Type B pancreatic cell (in vitro differentiated cells): Measurements from ENCODE around the gene ABHD18. TPM values are rescaled to one million over a fixed set of nuclear protein-coding genes. Genes with fewer than 3 reads are reported as not detected.
"Not testable (repeated sequence)": the region's sequence is repeated elsewhere in the genome, so short reads cannot be mapped to it uniquely, and the experiment has no call there.

ENCODE experiments used
- DNase-seq: peaks from one replicate; pipeline ENCODE4 v3.0.0; 2021; ENCODE audit warnings: mixed read lengths; ENCODE audit not compliant: unreplicated experiment; ENCODE audit errors: extremely low spot score
- H3K27ac Mint-ChIP-seq: 2 replicates; pipeline ENCODE4 v1.8.0; 2021; ENCODE audit warnings: mild to moderate bottlenecking, mixed read lengths
- H3K27me3 Mint-ChIP-seq: 2 replicates; pipeline ENCODE4 v1.8.0; 2021; ENCODE audit warnings: mixed read lengths
- H3K36me3 Mint-ChIP-seq: 2 replicates; pipeline ENCODE4 v1.8.0; 2021; ENCODE audit warnings: mixed read lengths
- H3K4me1 Mint-ChIP-seq: one replicate; pipeline ENCODE4 v1.8.0; 2021; ENCODE audit warnings: mixed read lengths; ENCODE audit not compliant: unreplicated experiment
- H3K4me3 Mint-ChIP-seq: 2 replicates; pipeline ENCODE4 v1.8.0; 2021; ENCODE audit warnings: mild to moderate bottlenecking, mixed read lengths
- H3K9me3 Mint-ChIP-seq: 2 replicates; pipeline ENCODE4 v1.8.0; 2021; ENCODE audit warnings: mixed read lengths
- total RNA-seq: library from RNA; stranded (reverse); gene quantifications from 2 replicates; pipeline ENCODE4 v1.2.1, GENCODE V29; 2021; ENCODE audit warnings: low replicate concordance
- TF ChIP-seq, protein P1 (sequence below): fragments of 200-600 bp; sonication (generic); conservative IDR thresholded peaks from 2 replicates; pipeline ENCODE4 v1.5.0; 2021; ENCODE audit warnings: antibody characterized with exemption, mild to moderate bottlenecking

The ABHD18 gene
- total RNA-seq, 1 donor from 2014 or later: 13.1 TPM

- Mint-ChIP-seq H3K9me3 (no peaks in the 10 kb centered on the region), H3K4me3 (no peak overlapping the region), H3K36me3 (no peaks in the 10 kb centered on the region), H3K4me1 (no peaks in the 10 kb centered on the region), H3K27ac (no peak overlapping the region), H3K27me3 (no peaks in the 10 kb centered on the region)
- DNase-seq: no peak
- TF ChIP-seq, protein P1, sequence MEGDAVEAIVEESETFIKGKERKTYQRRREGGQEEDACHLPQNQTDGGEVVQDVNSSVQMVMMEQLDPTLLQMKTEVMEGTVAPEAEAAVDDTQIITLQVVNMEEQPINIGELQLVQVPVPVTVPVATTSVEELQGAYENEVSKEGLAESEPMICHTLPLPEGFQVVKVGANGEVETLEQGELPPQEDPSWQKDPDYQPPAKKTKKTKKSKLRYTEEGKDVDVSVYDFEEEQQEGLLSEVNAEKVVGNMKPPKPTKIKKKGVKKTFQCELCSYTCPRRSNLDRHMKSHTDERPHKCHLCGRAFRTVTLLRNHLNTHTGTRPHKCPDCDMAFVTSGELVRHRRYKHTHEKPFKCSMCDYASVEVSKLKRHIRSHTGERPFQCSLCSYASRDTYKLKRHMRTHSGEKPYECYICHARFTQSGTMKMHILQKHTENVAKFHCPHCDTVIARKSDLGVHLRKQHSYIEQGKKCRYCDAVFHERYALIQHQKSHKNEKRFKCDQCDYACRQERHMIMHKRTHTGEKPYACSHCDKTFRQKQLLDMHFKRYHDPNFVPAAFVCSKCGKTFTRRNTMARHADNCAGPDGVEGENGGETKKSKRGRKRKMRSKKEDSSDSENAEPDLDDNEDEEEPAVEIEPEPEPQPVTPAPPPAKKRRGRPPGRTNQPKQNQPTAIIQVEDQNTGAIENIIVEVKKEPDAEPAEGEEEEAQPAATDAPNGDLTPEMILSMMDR: no peak
These were observed 91.2 kb downstream of the ABHD18 start for GRCh38 chr4:128056396-128056795.

GRCh38 chr4:128060121-128060698, 95.0 kb downstream of the ABHD18 start:
- TF ChIP-seq, protein P1: no peak
- no peak for DNase-seq
- H3K27me3 Mint-ChIP-seq: no peaks in the 10 kb centered on the region
- H3K4me3 Mint-ChIP-seq: peak overlapping the region; percentile 90
- no peaks in the 10 kb centered on the region for H3K36me3 Mint-ChIP-seq
- no peaks in the 10 kb centered on the region for H3K9me3 Mint-ChIP-seq
- H3K27ac Mint-ChIP-seq: peak overlapping the region; percentile 95
- H3K4me1 Mint-ChIP-seq: peaks cover 8% of the 10 kb centered on the region

DNA sequence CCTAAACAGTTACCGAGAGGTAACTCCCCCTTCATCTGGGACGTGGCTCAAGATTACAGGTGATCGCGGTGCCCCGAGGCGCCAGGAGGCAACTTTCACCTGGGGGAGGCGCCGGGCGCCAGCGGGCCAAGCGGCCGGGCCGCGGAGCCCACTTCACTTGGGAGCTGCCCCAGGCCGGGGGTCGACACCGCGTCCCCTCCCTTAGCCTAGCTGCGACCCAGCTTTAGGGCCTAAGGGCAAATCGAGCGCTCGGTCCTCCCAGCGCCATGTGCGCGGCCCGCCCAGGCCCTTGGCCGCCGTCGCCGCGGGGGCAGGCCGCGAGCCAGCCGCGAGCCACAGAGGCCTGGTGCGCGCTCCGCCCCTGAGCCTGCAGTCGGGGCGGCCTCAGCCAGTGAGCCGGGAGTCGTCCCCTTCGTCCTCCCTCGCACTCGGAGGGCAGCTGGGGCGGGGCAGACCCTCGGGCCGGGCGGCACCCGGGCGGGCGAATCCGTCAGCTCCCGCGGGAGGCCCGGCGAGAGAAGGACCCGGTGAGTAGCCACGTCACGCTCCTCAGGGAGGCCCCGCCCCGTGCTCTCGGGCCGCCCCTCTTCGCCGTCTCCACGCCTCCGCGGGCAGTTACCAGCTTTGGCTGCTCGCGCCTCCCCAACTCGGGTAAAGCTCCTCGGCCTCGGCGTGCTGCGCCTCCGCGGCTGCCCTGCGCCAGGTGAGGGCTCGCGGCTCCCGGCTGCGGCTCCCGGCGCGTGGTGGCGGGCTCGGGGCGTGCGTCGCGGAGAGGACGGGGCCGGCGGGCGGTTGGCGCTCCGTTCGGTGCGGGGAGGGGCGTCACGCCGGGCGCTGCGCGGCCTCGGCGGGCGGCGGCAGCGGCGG, 95.7 kb downstream of the ABHD18 start, which contains the start of gene LARP1B:
TSS of gene LARP1B (plus strand) at position 614 of the 867 bp plus-strand sequence. CDS start 13,640 bp downstream, outside the sequence.
- peak within 1 kb of the TSS; percentile 95 for H3K4me3 Mint-ChIP-seq
- TF ChIP-seq, protein P1: no peak
- no peaks in the 10 kb centered on the region for H3K36me3 Mint-ChIP-seq
- H3K9me3 Mint-ChIP-seq: no peaks in the 10 kb centered on the region
- peak within 1 kb of the TSS; percentile 95 for H3K27ac Mint-ChIP-seq
- peak; percentile 95 for DNase-seq
- H3K27me3 Mint-ChIP-seq: no peaks in the 10 kb centered on the region
- H3K4me1 Mint-ChIP-seq: peaks cover 8% of the 10 kb centered on the region

- TF ChIP-seq, protein P1: peak; percentile 17
- peak; percentile 77 for DNase-seq
- Mint-ChIP-seq H3K36me3 (no peaks in the 10 kb centered on the region), H3K4me1 (peaks cover 8% of the 10 kb centered on the region), H3K27me3 (no peaks in the 10 kb centered on the region), H3K4me3 (peak overlapping the region; percentile 95), H3K27ac (peak overlapping the region; percentile 90), H3K9me3 (no peaks in the 10 kb centered on the region)
These were observed 96.6 kb downstream of the ABHD18 start for GRCh38 chr4:128061566-128062536.

DNA sequence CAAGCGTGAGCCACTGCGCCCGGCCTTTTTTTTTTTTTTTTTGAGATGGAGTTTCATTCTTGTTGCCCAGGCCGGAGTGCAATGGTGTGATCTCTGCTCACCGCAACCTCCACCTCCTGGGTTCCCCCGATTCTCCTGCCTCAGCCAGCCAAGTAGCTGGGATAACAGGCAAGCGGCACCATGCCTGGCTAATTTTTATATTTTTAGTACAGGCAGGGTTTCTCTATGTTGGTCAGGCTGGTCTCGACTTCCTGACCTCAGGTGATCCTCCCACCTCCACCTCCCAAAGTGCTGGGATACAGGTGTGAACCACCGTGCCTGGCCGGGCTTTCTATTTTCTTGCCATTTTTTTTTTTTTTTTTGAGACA, 101.2 kb downstream of the ABHD18 start:
- not testable (repeated sequence) for H3K27ac Mint-ChIP-seq, H3K27me3 Mint-ChIP-seq, H3K9me3 Mint-ChIP-seq, H3K4me3 Mint-ChIP-seq, DNase-seq, H3K4me1 Mint-ChIP-seq, H3K36me3 Mint-ChIP-seq
